ENCODE data around the gene ZNF408.
"Not testable (repeated sequence)": the region's sequence is repeated elsewhere in the genome, so short reads cannot be mapped to it uniquely, and the experiment has no call there.

The ZNF408 gene

GRCh38 chr11:46700241-46701077, at the start of gene ZNF408, which contains the start of gene ARHGAP1:
Gene ZNF408, plus strand, starts transcription at chr11:46701031. Its CDS starts 17 bp downstream, at chr11:46701048.
Gene ARHGAP1, minus strand, starts transcription at chr11:46700619. Its CDS starts 4,512 bp downstream, at chr11:46696107.
- DNase-seq (ENCODE audit: low read depth), result peak; percentile 98

GRCh38 chr11:46655631-46656030, 45.2 kb upstream of the ZNF408 start:
- DNase-seq (ENCODE audit: low read depth), result peak; percentile 85

GRCh38 chr11:46657186-46657585, 43.6 kb upstream of the ZNF408 start:
- no peak for DNase-seq (ENCODE audit: low read depth)

- peak; percentile 94 for DNase-seq (ENCODE audit: low read depth)
These were observed 42.6 kb upstream of the ZNF408 start for GRCh38 chr11:46658259-46658658.

- DNase-seq (ENCODE audit: low read depth), result peak; percentile 95
These were observed 40.9 kb upstream of the ZNF408 start for GRCh38 chr11:46659908-46660307.

GRCh38 chr11:46661836-46662235, 39.0 kb upstream of the ZNF408 start:
- DNase-seq (ENCODE audit: low read depth), result no peak

DNA sequence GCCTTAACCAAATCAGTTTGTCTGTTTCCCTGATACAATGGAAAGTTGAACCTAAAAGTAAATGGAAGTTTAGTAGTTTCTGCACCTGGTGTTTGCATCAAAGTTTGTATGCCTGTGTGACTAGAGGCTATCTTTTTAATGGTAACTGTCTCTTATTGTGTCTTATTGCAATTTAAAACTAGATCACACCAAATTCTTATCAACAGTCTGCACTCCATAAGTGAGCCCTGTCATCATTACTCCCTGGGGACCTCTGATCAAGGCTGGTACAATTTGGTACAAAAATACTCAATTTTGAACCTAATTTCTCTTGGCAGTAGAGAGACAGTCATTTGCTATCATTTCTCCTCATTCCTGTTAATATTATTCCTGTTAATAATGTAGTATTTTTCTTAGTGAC, 38.5 kb upstream of the ZNF408 start:
- DNase-seq (ENCODE audit: low read depth), result no peak

DNA sequence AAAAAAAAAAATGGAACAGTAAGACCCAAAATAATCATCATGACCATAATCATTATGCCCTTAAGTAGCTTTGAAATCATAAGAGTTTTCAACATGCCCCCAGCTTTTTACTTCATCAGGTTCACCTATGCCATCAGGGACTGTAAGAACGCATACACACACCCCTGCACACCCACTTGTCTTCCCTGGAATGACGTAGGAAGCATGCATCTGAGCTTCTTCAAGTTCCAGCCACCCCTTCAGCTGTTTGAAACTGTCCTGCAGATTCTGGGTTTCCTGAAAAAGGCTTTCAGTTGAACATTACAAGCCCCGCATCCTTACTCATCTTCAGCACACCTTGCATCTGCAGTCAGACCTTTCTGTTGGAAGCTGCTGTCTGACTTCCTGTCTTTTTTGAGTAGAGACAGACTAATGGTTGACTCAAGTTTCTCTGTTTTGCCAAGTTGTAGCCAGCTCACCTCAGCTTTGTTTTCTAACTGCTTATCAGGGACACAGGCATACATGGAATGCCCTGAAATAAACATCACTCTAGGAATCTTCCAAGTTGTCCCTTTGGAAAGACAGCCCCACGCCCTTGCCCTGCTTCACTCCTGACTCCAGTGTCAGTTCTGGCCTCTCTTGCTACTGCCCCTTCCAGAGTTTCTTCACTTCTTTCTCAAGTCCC, 37.4 kb upstream of the ZNF408 start:
- peak; percentile 37 for DNase-seq (ENCODE audit: low read depth)

- DNase-seq (ENCODE audit: low read depth), result no peak
These were observed 36.2 kb upstream of the ZNF408 start for GRCh38 chr11:46664612-46665011.

GRCh38 chr11:46665356-46665755, 35.5 kb upstream of the ZNF408 start:
- no peak for DNase-seq (ENCODE audit: low read depth)

DNA sequence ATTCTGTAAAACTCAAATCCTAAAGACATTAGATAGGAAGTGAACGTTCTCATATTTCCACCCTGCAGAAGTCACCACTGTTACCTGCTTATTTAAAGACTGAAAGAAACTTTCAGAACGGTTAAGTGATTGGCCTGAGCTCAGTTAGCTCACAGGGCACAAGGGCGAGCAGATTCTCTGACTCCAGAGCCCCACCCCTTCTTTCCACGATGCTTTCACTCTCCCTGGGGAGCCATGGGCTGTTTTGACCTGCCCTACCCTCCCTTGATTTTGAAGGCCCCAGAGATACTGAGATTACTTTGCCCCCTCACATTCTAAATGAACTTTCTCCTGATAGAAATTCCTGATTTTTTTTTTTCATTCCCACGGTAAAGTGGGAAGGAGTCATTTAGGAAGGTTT, 34.3 kb upstream of the ZNF408 start:
- DNase-seq (ENCODE audit: low read depth), result no peak

DNA sequence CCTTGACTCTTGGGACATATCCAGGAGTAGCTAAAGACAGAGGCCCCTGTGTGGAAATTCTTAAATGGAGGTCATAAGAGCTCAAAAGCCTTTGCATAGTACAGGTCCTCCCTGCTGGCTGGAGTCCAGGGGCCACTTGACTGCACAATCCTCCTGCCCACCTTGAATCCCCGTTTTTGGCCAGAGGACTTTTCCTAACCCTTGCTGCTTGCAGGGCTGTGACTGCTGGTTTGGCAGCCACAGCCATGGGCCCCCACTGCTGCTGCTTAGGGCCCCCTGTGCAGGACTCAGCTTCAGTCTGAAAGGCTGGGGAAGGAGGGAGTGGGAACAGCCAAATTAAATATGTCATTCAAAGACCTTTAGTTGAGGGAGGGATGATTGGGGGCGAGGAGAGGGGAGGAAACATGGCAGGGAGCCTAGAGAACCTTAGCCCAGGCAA, 33.8 kb upstream of the ZNF408 start:
- DNase-seq (ENCODE audit: low read depth), result peak; percentile 27

DNA sequence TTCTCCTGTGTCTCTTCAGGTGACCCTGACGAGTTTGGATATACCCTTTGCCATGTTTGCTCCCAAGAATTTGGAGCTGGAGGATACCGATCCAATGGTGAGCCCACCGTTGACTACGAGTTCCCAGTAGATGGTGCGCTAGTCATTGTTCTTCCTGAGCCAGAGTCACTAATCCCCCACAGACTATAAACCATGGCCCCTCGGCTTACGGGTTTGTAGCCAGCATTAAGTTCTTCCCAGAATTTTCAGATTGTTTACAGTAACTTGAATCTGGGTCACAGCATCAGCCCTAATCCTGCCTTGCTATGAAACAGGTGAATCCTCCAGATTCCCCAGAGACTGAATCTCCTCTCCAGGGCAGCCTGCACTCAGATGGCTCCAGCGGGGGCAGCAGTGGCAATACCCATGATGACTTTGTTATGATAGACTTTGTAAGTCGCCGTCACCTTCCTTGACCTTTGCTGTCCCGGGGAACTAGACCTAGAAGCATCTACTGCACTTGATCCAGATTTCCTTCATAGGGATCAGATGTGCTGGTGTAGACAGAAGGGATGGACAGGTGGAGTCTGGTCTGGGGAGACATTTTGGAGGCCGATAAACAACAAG, 32.2 kb upstream of the ZNF408 start:
- no peak for DNase-seq (ENCODE audit: low read depth)

GRCh38 chr11:46669711-46670139, 31.1 kb upstream of the ZNF408 start:
- peak; percentile 71 for DNase-seq (ENCODE audit: low read depth)

DNA sequence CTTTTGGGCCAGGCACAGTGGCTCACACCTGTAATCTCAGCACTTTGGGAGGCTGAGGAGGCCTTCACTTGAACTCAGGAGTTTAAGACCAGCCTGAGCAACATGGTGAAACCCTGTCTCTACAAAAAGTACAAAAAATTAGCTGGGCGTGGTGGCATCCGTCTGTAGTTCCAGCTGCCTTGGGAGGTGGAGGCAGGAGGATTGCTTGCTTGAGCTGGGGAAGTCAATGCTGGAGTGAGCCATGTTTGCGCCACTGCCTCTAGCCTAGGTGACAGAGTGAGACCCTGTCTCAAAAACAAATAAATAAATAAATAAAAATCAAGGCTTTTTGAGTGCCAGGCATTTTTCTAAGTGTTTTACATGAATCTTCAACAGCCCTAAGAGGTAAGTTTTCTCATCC, 30.3 kb upstream of the ZNF408 start:
- DNase-seq (ENCODE audit: low read depth), result not testable (repeated sequence)

DNA sequence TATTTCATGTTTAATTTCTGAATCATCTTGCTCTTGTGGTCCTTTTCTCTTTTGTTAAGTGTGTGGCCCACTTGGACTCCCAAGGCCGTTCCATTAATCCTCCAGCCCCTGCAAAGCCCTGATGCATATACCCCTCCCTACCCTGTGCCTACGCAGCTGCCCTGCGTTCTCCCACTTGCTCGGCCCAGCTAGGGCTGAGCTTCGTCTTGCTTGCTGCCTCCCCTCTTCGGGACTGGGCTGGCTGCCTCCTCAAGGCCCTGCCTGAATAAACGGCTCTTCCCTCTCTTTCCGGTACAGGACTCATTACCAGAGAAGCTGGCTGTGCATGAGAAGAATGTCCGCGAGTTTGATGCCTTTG, 28.9 kb upstream of the ZNF408 start:
- no peak for DNase-seq (ENCODE audit: low read depth)

DNA sequence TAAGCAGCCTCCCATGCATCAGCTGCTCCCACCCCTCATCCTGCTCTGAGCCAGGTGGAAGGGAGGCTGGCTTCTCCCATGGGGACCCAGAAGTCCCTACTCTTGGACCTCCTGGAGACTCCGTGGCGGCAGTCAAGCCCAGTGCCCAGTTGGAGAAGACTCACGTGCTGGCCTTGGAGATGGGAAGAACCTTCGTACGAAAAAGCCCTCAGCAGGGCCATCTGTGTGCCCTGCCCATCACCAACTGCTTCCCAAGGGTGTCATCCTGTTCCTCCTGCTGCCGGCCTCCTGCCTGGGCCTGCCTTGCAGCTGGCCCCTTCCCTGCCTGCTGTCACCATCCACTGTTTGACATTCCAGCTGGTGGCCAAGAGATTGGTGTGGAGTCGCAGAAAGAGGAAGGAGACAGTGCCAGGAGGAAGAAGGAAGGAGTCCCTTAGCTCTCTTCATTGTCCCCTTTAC, 28.4 kb upstream of the ZNF408 start:
- DNase-seq (ENCODE audit: low read depth), result no peak

GRCh38 chr11:46673713-46674462, 26.9 kb upstream of the ZNF408 start:
- DNase-seq (ENCODE audit: low read depth), result no peak

DNA sequence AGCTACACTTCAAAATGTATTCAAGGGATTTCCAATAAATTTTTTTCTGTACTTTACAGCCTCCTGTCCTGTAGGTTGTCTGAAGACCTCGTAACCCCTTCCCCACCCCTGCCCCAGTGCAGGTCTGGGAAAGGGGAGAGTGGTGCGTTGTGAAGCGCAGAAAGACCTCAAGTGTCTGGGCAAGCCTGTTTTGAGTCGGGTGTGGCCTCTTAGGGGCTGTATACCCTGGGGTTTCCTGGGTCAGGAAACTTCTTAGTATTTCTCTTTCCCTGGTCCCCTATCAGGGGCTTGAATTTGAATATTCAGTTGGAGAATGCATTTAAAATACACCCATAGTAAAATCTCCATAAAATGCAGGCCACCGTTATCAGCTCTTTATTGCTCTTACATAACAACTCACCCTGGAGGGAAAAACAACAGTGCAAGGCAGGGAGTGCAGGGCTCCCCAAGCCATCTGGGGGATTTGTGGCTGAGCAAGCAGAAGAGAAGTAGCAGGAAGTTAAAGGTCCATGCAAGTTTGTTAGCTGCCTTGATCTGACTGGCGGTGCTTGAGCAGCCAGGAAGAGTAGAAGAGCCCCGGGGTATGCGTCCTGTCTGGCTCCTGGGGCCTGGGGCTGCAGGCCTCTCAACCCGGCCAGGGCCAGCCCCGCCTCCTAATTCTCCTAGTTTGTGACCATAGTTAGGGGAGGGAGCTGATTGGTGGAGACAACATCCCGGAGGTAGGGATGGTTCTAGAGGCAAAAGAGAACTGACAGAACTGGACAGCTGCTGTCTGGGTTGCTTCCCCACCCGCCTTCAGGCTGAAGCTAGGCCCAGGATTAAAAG, 26.2 kb upstream of the ZNF408 start:
- DNase-seq (ENCODE audit: low read depth), result peak; percentile 75

DNA sequence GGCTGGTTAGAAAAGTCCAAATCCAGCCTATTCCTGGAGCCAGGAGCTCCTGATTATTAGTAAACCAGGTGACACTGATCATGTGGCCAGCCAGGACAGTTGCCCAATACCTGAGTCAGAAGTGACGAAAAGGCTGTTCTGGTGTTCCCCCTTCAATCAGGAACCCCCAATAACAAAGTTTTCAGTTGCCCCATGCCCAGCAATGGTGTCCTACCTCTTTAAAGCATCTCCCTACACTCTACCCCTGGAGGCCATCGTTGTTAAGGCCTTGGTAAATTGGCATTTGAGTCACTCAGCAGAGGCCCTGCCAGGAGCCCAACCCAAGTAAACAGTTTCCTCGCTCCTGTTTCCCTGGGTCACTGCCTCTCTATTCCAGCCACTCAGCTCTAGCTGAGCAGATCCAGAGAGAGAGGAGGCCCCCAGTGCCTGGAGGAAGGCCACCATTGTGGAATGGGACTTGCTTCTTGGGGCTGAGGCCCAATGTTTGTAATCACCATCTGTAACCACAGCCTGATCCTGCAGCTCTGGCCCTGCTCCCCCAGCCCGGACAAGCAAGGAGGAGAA, 25.5 kb upstream of the ZNF408 start:
- peak; percentile 61 for DNase-seq (ENCODE audit: low read depth)

GRCh38 chr11:46675949-46676348, 24.9 kb upstream of the ZNF408 start:
- DNase-seq (ENCODE audit: low read depth), result no peak

All from amniotic epithelial cell (primary cell).